Measurements from ENCODE around the gene SH3BP1. TPM values are rescaled to one million over a fixed set of nuclear protein-coding genes. Genes with fewer than 3 reads are reported as not detected.

The SH3BP1 gene
- total and polyA plus RNA-seq, 2 donors from 2014 or later: 2.2 to 12.8 TPM

GRCh38 chr22:37647928-37648327, 8.5 kb downstream of the SH3BP1 start:
- Histone ChIP-seq H3K36me3 (ENCODE audit: control insufficient read depth in 2 of 3, insufficient read depth in 3 of 3, low read length in 3 of 3) (no peaks in the 10 kb centered on the region), H3K4me3 (ENCODE audit: low read length in 3 of 3) (no peak overlapping the region), H3K4me1 (ENCODE audit: control insufficient read depth in 2 of 3, insufficient read depth in 2 of 3, low read depth in 1 of 3, low read length in 3 of 3) (peaks cover 0 to 2% (median 0%) of the 10 kb centered on the region in 3 donors), H3K27me3 (ENCODE audit: control insufficient read depth, insufficient read depth, low read length) (no peaks in the 10 kb centered on the region), H3K27ac (ENCODE audit: low read depth in 2 of 2, low read length in 2 of 2) (no peak overlapping the region), H3K9ac (ENCODE audit: low read length in 3 of 3) (no peak overlapping the region), H3K9me3 (ENCODE audit: control insufficient read depth in 2 of 3, insufficient read depth in 1 of 3, low read length in 3 of 3) (no peaks in the 10 kb centered on the region)
- intact Hi-C loops (cut with DNase I): loop anchor here (10.0 kb wide), 1 partner anchor 147 kb away; no protein-coding TSS in a partner anchor
- FAIRE-seq: no peak
- no peak for TF ChIP-seq CTCF (IDR thresholded peaks at IDR 0.05; ENCODE audit: borderline replicate concordance, extremely low read depth, insufficient read depth)
- no peak for DNase-seq

GRCh38 chr22:37650463-37651136, 11.1 kb downstream of the SH3BP1 start:
- H3K27me3 ChIP-seq (ENCODE audit: control insufficient read depth, insufficient read depth, low read length): no peaks in the 10 kb centered on the region
- TF ChIP-seq CTCF (IDR thresholded peaks at IDR 0.05; ENCODE audit: borderline replicate concordance, extremely low read depth, insufficient read depth): no peak
- no peaks in the 10 kb centered on the region for H3K36me3 ChIP-seq (ENCODE audit: control insufficient read depth in 2 of 3, insufficient read depth in 3 of 3, low read length in 3 of 3)
- no peaks in the 10 kb centered on the region for H3K4me1 ChIP-seq (ENCODE audit: control insufficient read depth in 2 of 3, insufficient read depth in 2 of 3, low read depth in 1 of 3, low read length in 3 of 3)
- H3K27ac ChIP-seq (ENCODE audit: low read depth in 2 of 2, low read length in 2 of 2): no peak overlapping the region
- H3K9me3 ChIP-seq (ENCODE audit: control insufficient read depth in 2 of 3, insufficient read depth in 1 of 3, low read length in 3 of 3): no peaks in the 10 kb centered on the region
- intact Hi-C loops (cut with DNase I): no loop called here
- H3K9ac ChIP-seq (ENCODE audit: low read length in 3 of 3): no peak overlapping the region
- no peak for DNase-seq
- no peak for FAIRE-seq
- no peak overlapping the region for H3K4me3 ChIP-seq (ENCODE audit: low read length in 3 of 3)

- Histone ChIP-seq H3K4me1 (ENCODE audit: control insufficient read depth in 2 of 3, insufficient read depth in 2 of 3, low read depth in 1 of 3, low read length in 3 of 3) (peaks cover 0 to 13% (median 6%) of the 10 kb centered on the region in 3 donors), H3K9me3 (ENCODE audit: control insufficient read depth in 2 of 3, insufficient read depth in 1 of 3, low read length in 3 of 3) (no peaks in the 10 kb centered on the region), H3K9ac (ENCODE audit: low read length in 3 of 3) (no peak overlapping the region), H3K36me3 (ENCODE audit: control insufficient read depth in 2 of 3, insufficient read depth in 3 of 3, low read length in 3 of 3) (no peaks in the 10 kb centered on the region), H3K27ac (ENCODE audit: low read depth in 2 of 2, low read length in 2 of 2) (no peak overlapping the region), H3K4me3 (ENCODE audit: low read length in 3 of 3) (no peak overlapping the region), H3K27me3 (ENCODE audit: control insufficient read depth, insufficient read depth, low read length) (no peaks in the 10 kb centered on the region)
- intact Hi-C loops (cut with DNase I): no loop called here
- no peak for DNase-seq
- FAIRE-seq: no peak
- TF ChIP-seq CTCF (IDR thresholded peaks at IDR 0.05; ENCODE audit: borderline replicate concordance, extremely low read depth, insufficient read depth): no peak
These were observed 15.2 kb downstream of the SH3BP1 start for GRCh38 chr22:37654563-37655251.
